ENCODE data around the gene PRR4.
A peak's percentile ranks its signal among the peaks of the same experiment; 100 is the strongest.

Gene PRR4, protein sequence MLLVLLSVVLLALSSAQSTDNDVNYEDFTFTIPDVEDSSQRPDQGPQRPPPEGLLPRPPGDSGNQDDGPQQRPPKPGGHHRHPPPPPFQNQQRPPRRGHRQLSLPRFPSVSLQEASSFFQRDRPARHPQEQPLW
- 0 to 0.54 (median 0.33) reads per million in 4 donors for total RNA-seq

DNA sequence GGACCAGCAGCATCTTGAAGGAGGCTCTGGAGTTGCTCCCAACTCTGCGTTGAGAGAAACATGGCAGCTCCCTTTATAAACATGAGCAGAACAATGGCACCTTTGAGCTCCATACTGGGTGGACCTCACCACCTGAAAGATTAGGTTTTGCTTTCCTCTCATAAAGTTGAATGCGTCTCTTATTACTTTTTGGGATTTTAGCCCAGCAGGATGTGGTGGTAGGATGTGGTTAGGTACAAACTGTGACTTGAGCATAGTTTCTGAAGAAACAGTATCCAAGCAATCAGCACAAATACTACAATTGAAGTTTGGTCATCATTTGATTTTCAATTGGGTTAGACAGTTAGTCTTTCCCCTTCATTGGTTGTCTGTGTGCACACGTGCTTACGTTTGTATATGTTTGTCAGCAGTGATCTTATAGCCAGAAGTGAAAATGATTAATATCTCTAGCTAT, at the start of gene PRR4:
Gene PRR4 (minus strand): TSS at position 51 of the 454 bp plus-strand sequence. CDS start 38 bp downstream, at position 13.
- DNase-seq, result peak in 1 of 5 donors; percentile 73

DNA sequence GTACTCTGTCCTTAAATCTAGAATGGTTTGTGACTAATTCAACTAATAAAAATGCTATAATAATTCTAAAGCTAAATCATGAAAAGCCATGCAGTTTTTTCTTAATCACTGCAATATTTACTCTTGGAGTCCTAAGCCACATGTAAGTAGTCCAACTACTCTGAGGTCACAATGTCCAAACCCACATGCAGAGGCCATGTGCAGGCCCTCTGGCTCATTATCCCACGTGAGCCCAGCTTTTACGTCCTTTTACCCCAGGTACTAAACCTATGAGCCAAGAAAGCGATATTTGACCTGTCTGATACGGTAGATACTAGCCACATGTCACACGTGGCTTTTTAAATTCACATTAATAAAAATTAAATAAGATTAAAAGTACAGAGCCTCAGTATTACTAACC, 47.6 kb upstream of the PRR4 start:
- DNase-seq, result no peak

DNA sequence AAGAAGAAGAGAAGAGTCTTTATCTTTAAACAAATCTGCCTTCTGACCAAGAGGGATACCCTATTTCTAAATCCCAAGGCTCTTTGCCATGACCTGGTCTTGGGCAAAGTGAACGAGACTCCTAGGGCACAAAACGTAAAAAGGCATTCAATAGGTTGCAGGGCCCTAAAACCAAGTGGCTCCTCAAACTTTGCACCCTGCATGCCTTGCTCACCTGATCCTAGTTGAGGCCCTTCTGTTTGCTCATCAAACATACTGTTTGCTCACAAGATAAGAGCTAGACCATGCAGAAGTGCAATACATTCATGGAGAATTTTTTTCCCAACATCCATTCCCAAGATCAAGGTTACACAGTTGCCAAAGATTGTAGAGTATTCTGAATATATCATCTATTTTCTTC, 42.7 kb upstream of the PRR4 start:
- DNase-seq, result no peak

DNA sequence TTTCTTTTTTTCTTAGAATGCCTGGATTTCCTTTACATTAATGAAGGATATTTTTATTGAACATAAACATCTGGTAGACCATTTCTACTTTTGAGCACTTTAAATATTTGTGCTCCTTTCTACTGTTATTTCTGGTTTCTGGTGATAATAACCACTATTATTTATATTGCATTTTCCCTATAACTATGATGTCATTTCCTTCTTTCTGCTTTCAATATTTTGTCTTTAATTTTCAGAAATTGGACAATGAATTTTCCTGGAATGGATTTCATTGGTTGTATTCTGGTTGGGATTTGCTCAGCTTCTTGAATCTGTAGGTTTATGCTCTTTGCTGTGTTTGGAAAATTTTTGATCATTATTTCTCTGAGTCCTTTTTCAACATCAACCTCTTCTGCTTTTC, 40.0 kb upstream of the PRR4 start:
- DNase-seq, result no peak

DNA sequence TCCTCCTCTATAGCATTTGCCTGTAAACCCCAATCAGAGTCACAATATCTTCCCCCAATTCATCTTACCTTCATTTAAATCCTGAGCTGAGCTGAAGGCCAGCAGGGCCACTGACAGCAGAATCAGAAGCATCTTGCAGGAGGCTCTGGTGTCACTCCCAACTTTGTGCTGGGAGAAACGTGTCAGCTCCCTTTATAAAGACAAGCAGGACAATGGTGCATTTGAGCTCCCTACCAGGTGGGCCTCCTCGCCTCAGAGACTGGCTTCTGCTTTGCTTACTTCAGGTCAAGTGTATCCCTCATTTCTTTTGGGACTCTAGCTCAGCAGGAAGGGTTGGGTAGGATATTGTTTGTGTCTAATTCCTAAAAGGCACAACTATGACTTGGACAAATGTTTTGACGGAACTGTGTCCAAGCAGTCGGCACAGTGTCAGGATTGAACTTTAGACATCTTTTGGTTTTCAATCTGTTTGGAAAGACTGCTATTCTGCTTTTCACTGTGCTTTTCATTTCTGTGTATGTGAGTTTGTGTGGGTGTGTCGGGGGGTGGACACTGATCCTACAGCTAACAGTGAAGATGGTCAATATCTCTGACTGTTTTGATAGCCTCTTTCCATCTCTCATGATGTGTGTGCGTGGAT, 34.9 kb upstream of the PRR4 start, which contains the start of gene PRH1:
Gene PRH1 (minus strand): TSS at position 170 of the 640 bp plus-strand sequence. CDS start 38 bp downstream, at position 132.
- no peak for DNase-seq

DNA sequence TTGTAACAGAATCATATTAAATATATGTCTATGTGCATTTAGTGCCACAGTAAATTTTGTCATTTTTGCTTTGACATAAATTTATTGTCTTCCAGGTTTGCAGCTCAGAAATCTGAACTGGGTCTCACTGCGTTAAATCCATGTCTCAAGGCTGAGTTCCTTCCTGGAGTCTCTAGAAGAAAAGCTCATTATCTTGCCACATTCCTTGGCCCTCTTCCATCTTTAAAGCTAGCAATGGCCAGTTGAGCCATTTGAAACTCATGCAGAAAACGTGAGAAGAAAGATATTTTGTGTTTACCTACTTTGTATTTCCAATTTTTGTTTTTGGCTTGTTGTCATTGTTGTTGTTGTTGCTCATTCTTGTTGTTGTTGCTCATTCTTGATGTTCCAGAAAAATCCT, 24.1 kb upstream of the PRR4 start:
- DNase-seq, result no peak

DNA sequence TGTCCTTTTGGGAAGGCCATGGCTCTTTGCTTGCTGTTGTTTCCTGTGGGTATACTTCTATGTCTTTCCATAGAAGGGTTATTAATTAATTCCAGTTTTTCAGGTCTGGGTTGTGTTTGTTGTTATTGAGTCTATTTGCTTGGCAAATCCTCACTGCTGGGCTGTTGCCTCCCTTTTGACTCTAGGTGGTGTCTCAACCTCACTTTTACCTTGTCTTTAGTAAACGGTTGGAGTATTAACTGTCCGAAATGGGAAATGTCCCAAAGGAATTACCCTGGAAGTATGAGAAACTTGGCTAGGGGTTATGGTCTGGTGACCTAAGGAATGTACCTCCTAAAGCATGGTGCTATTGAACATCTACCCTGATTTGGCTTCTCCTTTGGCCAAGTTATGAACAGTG, 18.1 kb upstream of the PRR4 start:
- DNase-seq, result no peak

DNA sequence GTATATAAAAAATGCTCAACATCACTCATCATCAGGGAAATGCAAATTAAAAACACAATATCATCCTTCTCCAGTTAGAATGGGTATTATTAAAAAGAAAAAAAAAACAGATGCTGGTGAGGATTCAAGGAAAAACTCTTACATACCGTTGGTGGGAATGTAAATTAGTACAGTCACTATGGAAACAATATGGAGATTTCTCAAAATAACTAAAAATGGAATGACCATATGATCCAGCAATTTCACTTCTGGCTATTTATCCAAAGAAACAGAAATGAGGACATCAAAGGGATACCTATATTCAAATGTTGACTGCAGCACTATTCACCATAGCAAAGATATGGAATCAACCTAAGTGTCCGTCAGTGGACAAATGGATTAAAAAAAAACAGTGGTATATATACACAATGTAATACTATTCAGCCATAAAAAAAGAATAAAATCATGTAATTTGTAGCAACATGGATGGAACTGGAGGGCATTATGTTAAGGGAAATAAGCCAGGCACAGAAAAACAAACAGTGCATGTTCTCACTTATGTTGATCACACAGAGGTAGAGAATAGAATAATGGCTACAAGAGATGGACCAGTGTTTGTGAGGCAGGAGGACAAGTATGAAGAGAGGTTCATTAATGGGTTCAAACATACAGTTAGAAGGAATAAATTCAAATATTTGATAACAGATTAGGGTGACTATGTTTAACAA, 14.4 kb upstream of the PRR4 start:
- no peak for DNase-seq

DNA sequence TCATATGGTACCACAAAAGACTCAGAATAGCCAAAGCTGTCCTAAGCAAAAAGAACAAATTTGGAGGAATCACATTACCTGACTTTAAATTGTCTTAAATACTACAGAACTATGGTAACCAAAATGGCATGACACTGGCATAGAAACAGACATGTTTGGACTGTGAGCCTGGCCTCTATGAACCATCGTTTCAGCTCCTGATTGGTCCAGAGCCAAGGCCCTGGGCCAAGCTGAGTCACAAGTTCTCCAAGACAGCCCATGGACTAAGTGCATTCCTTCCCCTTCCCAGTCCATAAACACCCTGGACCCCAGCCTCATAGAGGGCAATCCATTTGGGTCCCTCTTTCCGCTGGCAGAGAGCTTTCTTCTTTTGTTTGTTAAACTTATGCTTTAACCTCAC, 12.1 kb upstream of the PRR4 start:
- no peak for DNase-seq

DNA sequence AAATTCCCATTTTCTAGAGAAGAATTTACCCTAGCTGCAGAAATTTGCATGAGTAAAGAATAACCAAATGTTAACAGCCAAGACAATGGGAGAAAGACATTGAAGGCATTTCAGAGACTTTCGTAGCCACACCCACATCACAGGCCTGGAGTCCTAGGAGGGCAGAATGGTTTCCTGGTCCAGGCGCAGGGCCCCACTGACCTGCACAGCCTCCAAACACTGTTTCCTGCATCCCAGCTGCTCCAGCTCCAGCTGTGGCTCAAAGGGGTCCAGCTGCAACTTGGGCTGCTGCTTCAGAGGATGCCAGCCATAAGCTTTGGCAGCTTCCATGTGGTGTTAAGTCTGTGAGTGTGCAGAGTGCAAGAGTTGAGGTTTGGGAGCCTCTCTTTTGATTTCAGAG, 6.5 kb upstream of the PRR4 start:
- DNase-seq, result no peak

DNA sequence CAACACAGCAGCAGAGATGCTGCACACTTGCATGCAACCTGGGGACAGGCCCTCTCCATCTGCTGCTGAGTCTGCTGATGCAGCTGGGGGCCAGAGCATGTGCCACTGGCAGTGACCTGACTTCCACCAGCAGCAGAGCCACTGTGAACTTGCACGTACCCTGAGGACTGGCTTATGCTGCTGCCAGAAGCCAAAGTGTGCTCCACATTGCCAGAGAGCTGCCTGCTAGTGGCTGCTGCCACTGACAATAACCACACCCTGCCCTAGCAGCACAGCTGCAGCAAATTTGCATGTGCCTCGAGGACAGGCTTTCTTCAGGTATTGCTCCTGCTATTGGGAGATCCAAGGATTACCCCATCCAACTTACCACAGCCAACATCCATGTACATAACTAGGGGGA, 4.5 kb upstream of the PRR4 start:
- DNase-seq, result no peak

DNA sequence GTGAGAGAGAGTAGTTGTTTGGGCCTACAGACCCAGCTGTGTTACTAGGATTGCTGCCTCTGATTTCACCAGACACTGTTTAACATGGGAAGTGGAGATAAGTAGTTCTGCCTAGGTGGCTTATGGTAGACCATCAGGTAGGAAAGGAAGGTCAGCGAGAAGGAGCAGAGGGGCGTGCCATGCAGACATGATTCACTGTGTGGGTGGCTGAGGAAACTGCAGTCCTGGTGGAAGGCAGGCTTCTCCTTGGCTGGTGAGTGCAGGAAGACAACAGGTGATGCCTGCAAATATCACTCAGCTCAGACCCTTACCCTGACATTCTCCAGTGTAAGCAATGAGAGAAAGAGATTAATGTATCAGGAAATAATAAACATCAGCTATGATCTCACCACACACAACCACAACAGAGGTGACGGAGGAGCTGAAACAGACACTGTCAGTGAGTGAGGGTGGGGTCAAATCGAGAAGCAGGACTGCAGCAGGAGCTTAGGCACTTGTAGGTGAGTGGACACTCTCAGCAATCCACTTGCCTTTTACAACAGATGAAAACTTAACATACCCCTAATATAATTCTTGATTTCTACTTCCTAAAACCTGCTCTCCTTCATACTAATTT, 2.1 kb upstream of the PRR4 start:
- no peak for DNase-seq

DNA sequence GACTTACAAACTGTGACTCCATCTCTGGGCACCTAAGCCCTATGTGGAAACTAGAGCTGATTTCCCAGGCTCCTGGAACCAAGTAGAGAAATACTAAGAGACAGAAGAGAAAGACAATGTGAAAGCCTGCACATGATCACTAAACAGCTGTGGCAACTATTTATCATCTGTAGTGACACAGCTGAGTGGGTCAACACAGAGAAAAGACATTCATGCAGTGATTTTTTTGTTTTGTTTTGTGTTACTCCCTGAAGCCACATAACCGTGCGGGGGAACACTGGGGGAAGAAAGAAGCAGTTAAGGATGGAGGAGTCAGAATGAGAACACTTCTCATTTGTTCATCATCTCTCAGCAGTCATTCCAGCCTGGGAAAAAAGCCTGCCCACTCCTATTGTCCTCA, 1.5 kb downstream of the PRR4 start:
- DNase-seq, result no peak

DNA sequence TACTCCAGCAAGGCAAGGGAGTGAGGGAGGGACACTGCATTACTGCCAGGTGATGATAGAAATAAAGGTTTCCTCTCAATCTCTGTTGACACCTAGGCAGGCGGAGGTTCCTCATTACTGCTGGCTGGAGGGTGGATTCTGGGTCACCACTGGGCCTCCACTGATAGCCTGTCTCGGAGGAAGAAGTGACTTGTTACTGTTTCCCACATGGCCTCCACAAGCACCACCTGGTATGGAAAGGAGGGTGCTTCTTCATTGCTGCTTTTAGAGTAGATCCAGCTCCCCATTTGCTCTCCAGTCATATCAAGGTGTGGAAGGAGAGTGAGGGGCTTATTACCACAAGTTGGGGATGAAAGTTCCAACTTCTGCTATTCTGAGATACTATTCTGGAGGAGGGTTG, 6.4 kb downstream of the PRR4 start:
- no peak for DNase-seq

DNA sequence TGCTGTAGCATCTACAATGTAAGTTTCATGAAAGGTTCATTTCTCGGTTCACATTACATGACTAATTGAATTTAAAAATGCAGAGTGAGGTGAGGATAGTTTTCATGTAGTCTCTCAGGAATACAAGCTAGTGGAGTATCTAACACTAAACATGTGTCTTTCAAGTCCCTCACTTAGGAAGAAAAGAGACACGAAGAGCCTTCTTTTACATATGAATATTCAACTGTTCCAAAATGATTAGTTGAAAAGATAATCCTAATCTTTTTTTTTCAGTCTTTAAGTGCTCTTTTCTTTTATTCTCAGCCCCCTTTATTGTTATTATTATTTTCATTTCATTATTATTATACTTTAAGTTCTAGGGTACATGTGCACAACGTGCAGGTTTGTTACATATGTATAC, 10.8 kb downstream of the PRR4 start:
- DNase-seq, result no peak

DNA sequence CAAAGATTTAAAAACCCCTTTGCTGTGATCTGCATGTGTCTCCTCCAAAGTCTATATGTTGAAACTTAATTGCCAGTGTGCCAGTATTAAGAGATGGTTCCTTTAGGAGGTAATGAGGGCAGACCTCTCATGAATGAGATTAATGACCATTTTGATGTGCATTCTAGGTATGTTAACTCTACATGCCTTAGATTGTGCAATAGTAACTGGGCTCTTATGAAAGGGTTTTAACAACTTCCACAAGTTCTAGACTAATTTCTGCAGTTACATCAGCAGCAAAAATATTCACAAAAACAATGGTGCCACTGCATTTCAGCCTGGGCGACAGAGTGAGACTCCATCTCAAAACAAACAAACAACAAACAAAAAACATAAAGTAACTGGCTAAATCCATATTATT, 19.3 kb downstream of the PRR4 start:
- no peak for DNase-seq

DNA sequence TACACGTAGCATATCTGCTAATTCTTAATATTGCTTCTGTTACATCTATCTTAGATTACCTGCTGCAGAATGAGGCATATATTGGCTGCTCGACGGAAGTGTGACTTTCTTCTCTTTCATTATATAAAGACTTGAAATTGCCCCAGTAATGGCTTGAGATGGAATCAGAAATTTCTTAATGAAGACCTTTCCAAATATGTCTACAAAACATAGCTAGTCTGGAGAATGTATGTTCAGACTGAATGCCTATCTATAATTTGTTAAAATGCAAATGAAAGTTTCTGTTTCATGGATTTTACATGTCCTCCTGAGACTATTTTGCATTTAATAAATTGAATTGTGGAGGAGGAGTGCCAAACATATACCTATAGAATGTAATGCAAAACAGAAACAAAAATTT, 23.0 kb downstream of the PRR4 start, which contains the start of gene TAS2R10:
Gene TAS2R10 (minus strand): TSS at position 101 of the 400 bp plus-strand sequence. CDS start 89 bp downstream, at position 12.
- DNase-seq, result no peak

DNA sequence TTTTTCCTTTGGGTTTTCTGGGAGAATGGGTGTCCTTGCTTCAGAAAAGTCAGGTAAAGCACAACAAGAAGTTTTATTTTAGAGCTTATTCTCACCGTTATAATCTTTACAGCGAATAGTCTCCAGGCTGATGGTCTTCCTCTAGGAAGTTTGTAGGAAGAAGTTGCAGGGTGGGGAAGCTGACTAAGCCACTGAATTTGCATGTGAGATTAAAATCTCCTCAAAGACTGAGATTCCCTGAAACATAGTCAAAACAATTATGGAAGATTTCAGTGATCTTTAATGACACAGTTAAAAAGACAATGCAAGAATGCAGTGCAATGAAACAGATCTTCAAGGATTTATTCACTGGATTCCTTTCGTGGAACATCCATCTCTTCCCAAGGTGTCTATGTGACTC, 24.3 kb downstream of the PRR4 start:
- no peak for DNase-seq

DNA sequence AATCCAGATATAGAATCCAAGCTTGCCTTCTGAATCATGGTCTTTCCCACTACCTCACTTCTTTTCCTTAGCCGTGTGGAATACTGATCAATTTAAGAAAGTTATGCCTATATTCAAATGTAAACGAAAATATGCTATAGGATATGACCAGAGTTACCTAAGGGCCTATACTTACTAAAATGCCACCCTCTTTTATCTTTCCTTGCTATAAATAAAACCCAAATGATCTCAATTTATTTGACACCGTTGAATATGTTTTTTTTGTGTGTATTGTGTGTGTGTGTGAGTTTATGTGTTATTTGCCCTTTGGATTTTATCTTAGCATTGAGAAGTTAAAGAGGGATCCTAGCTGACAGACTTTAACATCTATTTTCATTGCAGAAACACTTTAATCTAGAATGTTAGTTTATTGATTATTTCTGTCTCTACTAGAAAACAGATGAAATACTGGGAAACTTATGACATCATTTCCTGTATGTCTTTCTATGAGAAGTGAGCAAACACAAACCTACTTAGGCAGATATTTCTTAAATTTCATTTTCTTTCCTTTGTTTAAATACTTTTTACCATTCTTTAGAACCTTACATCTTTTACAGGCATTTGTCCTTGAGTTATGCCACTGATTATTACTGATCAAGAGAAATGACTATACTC, 37.3 kb downstream of the PRR4 start:
- no peak for DNase-seq

DNA sequence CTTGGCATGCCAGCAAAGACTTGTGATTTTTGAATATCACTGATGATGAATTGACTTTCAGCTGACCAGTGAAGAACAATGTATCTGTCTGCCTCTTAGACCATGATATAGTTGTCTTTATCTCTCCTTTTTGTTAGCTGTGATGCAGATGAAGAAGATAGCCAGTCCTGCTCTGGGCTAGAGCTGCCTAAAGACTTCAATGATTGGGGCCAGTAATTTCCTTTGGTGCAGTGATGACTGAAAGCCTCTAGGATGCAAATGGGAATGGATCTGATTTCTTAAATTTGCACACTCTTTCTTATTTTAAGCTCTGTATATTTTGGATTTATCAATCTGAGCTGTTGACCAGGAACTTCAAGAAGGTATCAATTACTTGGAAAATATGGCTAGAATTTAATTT, 39.2 kb downstream of the PRR4 start, which contains the start of gene TAS2R9:
Gene TAS2R9 (minus strand): TSS at position 101 of the 400 bp plus-strand sequence. CDS start 93 bp downstream, at position 8.
- no peak for DNase-seq

DNA sequence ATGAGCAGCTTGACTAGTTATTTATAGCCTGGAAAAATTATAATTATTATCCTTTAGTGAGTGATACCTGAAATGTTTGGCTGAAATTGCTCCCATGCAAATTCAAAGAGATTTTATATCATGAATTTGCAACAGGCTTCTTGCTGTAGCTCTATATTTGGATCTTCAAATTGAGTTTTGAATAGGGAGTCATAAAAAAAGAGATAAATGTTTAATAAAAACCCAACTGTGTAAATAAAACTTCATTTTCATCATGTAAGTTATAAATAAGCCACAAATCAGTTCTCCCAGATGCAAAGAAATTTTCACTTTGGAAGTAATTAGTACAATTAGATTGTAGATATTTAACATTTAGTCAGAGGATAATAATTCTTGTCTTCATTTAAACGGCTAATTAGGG, 42.1 kb downstream of the PRR4 start, which contains the start of gene TAS2R8:
Gene TAS2R8 (minus strand): TSS at position 101 of the 400 bp plus-strand sequence. CDS start 306 bp downstream, outside the sequence.
- DNase-seq, result no peak

DNA sequence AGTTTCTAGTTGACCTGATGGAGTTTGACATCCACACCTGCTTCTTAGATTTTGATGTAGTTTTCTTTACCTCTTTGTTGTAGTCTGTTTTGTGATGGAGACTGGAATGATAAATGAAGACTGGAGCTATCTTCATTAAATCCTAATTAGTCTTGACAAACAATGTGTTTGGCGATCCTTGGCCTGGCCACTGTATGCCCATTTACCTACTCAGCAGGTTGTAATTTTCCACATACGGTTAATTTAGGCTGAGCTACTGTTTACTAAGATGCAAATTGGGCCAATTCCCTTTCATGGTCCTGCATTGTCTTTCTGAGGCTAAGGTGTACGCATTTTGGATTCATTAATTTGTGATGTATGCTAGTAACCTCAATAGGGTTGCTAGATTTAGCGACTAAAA, 46.7 kb downstream of the PRR4 start, which contains the start of gene TAS2R7:
Gene TAS2R7 (minus strand): TSS at position 41 of the 400 bp plus-strand sequence. CDS start 57 bp downstream, outside the sequence.
- DNase-seq, result no peak

DNA sequence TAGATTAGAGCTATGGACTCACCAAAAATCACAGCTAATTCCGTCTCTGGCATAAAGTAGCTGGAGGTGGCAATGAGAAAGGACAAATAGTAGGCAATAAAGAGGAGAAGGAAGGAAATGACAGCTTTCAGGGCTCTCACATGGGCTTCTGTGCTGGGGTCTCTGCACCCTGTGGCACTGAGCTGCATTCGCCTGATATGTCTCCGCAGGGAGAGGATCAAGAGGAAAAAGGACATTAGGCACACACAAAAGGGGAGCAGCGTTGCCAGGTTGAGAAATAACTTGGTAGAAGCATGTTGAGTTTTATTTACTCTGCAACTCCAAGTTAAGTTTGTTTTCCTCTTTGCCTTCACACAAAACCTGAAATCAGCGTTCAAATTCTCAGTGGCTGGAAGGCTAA, 47.5 kb downstream of the PRR4 start:
- no peak for DNase-seq
